Bronchial epithelial cell (primary cell): ENCODE results near the gene HECA. TPM values are rescaled to one million over a fixed set of nuclear protein-coding genes. Genes with fewer than 3 reads are reported as not detected.
A peak's percentile ranks its signal among the peaks of the same experiment; 100 is the strongest.
"Not testable (repeated sequence)": the region's sequence is repeated elsewhere in the genome, so short reads cannot be mapped to it uniquely, and the experiment has no call there.

Experiments used
- DNase-seq: peaks from one replicate; pipeline ENCODE4 v3.0.0-alpha.2; 2010; ENCODE audit warnings: low read depth
- FAIRE-seq: peaks from 2 replicates; lab custom pipeline; 2011; peaks lifted over from hg19 to GRCh38; lab: Jason Lieb, UNC
- H3K27me3 ChIP-seq: 2 replicates; pipeline ENCODE4 v1.5.1; 2011; ENCODE audit warnings: low read length; ENCODE audit not compliant: control insufficient read depth, insufficient read depth
- H3K36me3 ChIP-seq: 2 replicates; pipeline ENCODE4 v1.5.1; 2011; ENCODE audit warnings: low read length; ENCODE audit not compliant: control insufficient read depth, insufficient read depth
- H3K4me3 ChIP-seq: 2 replicates; pipeline ENCODE4 v1.5.1; 2011; ENCODE audit warnings: mild to moderate bottlenecking, low read depth, low read length, control low read depth
- CTCF ChIP-seq: IDR thresholded peaks from 2 replicates; pipeline ENCODE4 v1.5.1; 2011; ENCODE audit warnings: mild to moderate bottlenecking, moderate library complexity, low read length, control low read depth, inconsistent platforms; ENCODE audit not compliant: insufficient read depth, severe bottlenecking
- total RNA-seq: library from RNA; depleted of rRNA; stranded (reverse); fragments of >200 nt; gene quantifications from 2 replicates; pipeline ENCODE4 v1.2.1, GENCODE V29; 2014

The HECA gene
- total RNA-seq, 1 donor from 2014 or later = 25.5 TPM

- Histone ChIP-seq H3K36me3 (no peaks in the 10 kb centered on the region), H3K27me3 (no peaks in the 10 kb centered on the region), H3K4me3 (no peak overlapping the region)
- no peak for DNase-seq
- no peak for TF ChIP-seq CTCF
- no peak for FAIRE-seq
Observed at GRCh38 chr6:139131736-139132280, 3.1 kb upstream of the HECA start.

GRCh38 chr6:139133262-139134063 is 1.4 kb upstream of the HECA start:
- DNase-seq (no peak), FAIRE-seq (no peak)
- no peak for TF ChIP-seq CTCF
- Histone ChIP-seq H3K27me3 (no peaks in the 10 kb centered on the region), H3K36me3 (no peaks in the 10 kb centered on the region), H3K4me3 (no peak overlapping the region)

- no peak for DNase-seq
- Histone ChIP-seq H3K27me3 (no peaks in the 10 kb centered on the region), H3K4me3 (no peak overlapping the region), H3K36me3 (no peaks in the 10 kb centered on the region)
- no peak for FAIRE-seq
- no peak for TF ChIP-seq CTCF
Observed at GRCh38 chr6:139134064-139134395, 850 bp upstream of the HECA start.

GRCh38 chr6:139135578-139136545 is 982 bp downstream of the HECA start:
- Histone ChIP-seq H3K4me3 (peak overlapping the region; percentile 79), H3K27me3 (no peaks in the 10 kb centered on the region), H3K36me3 (no peaks in the 10 kb centered on the region)
- DNase-seq (no peak), FAIRE-seq (no peak)
- TF ChIP-seq CTCF = peak; percentile 17

- TF ChIP-seq CTCF = no peak
- Histone ChIP-seq H3K4me3 (no peak overlapping the region), H3K27me3 (no peaks in the 10 kb centered on the region), H3K36me3 (no peaks in the 10 kb centered on the region)
- FAIRE-seq (no peak), DNase-seq (no peak)
Observed at GRCh38 chr6:139137706-139138105, 2.8 kb downstream of the HECA start.

- not testable (repeated sequence) for H3K4me3 ChIP-seq, FAIRE-seq
Observed at GRCh38 chr6:139140854-139141253, 6.0 kb downstream of the HECA start.

More at GRCh38 chr6:139140854-139141253, 6.0 kb downstream of the HECA start:
- not testable (repeated sequence) for DNase-seq, H3K27me3 ChIP-seq, H3K36me3 ChIP-seq
